Limb (tissue), 2 donors: ENCODE results near the gene SLC35E4.
A peak's percentile ranks its signal among the peaks of the same experiment; 100 is the strongest.
"Not testable (repeated sequence)": the region's sequence is repeated elsewhere in the genome, so short reads cannot be mapped to it uniquely, and the experiment has no call there.

Experiments used
- DNase-seq, 2 donors: peaks; one replicate each; pipeline ENCODE4 v3.0.0-alpha.2; 2016; ENCODE audit errors: extremely low spot score in 2 of 2

Gene SLC35E4

DNA sequence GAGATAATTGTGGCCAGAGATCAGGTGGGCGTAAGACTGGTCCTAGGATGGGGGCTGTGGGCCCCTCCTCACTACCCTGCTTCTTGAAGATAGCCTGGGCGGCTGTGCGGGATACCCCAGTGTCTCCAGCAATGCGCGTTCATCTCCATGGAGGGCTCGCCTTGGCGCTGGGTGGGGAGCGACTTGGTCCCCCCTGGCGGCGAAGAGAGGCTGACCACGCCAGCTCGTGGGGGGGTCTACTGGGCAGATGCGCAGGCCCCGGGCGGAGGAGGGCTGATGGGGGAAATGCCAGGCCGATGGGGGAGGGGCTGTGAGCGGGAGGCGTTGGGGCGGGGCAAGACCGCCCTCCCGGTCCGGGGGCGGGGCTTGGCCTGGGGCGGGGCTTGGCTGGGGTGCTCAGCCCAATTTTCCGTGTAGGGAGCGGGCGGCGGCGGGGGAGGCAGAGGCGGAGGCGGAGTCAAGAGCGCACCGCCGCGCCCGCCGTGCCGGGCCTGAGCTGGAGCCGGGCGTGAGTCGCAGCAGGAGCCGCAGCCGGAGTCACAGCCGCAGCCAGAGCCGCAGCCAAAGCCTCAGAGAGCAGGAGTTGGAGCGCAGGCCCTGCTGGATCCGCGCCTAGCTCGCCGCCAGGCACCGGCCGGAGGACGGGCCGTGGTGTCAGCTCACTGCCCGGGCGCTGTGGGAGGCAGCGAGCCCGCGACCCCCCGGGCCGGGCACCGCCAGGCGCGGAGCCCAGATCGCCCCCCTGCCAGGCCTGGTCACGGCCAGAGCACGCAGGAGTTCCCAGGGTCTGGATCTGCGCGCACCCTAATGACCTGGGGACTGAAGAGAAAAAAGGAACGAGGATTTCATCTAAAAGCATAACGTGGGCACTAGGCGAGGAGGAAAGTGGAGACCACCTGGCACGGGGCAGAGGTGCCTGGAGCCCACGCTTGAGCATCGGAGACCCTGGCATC lies at the start of gene SLC35E4:
Gene SLC35E4, plus strand, starts transcription at position 509 of the 953 bp plus-strand sequence. CDS start 670 bp downstream, outside the sequence.
- peak; percentile 87 to 97 for DNase-seq

GRCh38 chr22:30586414-30586813 lies 49.2 kb upstream of the SLC35E4 start:
- DNase-seq = no peak

DNA sequence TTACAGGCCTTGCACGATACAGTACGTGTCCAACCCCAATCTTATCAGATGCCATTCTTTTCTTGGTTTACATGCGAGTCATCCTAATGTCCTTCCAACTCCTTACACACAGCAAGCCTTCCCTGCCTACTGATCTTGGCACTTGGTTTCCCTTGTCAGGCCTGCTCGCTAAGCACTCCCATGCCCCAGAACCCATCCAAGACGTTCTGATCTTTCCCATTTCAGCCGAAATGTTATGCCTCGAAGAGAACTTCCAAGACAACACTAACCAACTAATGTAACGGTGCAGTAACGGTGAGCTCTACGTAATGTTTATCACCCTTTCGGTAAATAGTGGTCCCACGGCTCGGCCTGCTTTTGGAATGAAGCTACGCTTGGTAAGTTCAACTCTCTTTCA lies 44.4 kb upstream of the SLC35E4 start:
- DNase-seq = no peak

GRCh38 chr22:30591588-30592359 lies 43.8 kb upstream of the SLC35E4 start, which contains the start of gene PES1:
PES1 (minus strand) TSS chr22:30591910; CDS start chr22:30591833, 77 bp downstream.
- DNase-seq = peak; percentile 97 to 98

GRCh38 chr22:30592360-30592713 lies 43.2 kb upstream of the SLC35E4 start:
- not testable (repeated sequence) for DNase-seq

- no peak for DNase-seq
Observed at GRCh38 chr22:30596199-30596598, 39.4 kb upstream of the SLC35E4 start.

- DNase-seq = no peak
Observed at GRCh38 chr22:30596886-30597285, 38.7 kb upstream of the SLC35E4 start.

GRCh38 chr22:30598986-30599385 lies 36.6 kb upstream of the SLC35E4 start:
- DNase-seq = no peak

- DNase-seq = no peak
Observed at GRCh38 chr22:30600921-30601320, 34.7 kb upstream of the SLC35E4 start.

DNA sequence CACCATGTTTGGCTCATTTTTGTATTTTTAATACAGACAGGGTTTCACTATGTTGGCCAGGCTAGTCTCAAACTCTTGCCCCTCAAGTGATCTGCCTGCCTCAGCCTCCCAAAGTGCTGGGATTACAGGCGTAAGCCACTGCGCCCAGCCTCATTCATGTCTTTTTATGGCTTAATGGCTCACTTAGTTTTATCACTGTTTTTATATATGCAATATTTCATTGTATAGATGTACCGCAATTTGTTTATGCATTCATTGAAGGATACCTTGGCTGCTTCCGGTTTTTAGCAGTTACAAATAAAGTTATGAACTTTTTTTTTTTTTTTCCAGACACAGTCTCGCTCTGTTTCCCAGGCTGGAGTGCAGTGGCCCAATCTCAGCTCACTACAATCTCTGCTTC lies 34.1 kb upstream of the SLC35E4 start:
- DNase-seq = no peak

- no peak for DNase-seq
Observed at GRCh38 chr22:30602049-30602448, 33.5 kb upstream of the SLC35E4 start.

- DNase-seq = no peak
Observed at GRCh38 chr22:30603801-30604200, 31.8 kb upstream of the SLC35E4 start.

- no peak for DNase-seq
Observed at GRCh38 chr22:30604723-30605122, 30.9 kb upstream of the SLC35E4 start.

GRCh38 chr22:30605449-30606110 lies 30.0 kb upstream of the SLC35E4 start:
- peak in 1 of 2 donors; percentile 51 for DNase-seq

DNA sequence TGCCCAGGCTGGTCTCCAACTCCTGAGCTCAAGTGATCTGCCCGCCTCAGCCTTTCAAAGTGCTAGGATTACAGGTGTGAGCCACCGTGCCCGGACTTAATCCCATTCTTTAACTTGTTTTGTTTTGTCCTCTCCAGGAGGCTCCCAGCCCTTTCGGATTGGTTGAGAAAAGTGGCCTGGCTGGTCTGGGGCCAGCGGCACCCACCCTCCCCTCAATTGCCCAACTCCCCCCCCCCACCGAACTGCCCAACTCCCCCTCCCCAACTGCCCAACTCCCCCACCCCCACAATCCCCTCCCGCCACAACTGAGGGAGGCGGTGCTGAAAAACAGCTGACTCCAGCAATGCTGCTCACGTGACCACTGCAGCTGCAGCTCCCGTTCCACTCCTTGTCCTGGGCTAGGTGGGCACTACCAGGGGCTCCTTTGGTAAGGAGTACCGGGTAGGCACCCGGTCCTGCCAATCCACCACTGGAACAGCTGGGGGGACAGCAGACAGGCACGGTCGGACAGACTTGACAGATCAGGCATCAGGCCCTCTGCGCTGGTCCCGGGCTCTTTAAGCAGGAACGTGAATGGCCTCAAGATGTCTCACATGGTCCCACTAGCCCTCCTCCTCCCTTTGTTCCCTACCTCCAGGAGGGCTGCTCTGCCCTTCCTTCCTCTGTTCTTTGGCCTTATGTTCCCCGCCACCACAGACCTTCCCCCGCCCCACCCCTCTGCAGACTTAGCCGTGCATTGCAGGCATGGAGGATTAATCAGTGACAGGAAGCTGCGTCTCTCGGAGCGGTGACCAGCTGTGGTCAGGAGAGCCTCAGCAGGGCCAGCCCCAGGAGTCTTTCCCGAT lies 28.9 kb upstream of the SLC35E4 start, which contains the start of gene TCN2:
Gene TCN2, plus strand, starts transcription at position 720 of the 845 bp plus-strand sequence. CDS start 158 bp downstream, outside the sequence.
- peak; percentile 83 to 86 for DNase-seq

DNA sequence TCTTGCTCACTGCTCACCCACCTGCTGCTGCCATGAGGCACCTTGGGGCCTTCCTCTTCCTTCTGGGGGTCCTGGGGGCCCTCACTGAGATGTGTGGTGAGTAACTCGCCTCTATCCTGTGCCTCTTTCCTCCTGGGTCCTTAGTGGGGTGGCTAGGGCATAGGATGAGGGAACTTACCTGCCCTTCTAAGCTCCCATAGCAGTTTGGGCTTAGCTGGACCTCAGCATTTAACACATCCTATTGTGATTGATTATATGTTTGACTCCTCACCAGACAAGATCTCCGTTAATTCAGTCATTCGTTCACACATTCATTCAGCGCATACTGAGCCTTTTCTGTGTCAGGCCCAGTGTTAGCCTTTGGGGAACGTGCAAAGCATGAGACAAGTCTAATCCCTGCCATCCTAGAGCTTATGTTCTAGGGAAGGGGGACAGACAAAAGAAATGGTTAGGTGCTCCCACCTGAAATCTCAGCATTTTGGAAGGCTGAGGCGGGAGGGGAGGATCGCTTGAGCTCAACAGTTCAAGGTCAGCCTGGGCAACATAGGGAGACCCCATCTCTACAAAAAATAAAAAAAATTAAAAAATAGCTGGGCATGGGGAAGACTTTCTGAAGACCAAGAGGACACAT lies 28.2 kb upstream of the SLC35E4 start:
- no peak for DNase-seq

DNA sequence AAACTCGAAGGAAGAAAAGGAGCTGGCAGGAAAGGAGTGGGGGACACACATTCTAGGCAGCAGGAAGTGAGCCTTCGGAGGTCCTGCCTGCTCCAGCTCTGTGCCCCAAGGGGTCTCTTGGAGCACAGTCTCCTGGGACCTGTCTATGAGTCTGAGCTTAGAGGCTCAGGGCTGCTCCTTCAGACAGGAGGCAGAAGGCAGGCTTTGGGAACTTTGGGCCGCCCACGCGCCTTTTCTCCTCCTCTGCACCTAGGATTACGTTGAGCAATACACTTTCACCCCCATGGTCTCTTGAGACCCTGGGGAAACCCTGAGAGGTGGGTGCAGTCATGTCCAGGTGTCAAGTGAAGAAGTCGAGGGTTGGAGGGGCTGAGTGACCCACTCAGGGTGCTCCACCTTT lies 27.6 kb upstream of the SLC35E4 start:
- DNase-seq = no peak

- no peak for DNase-seq
Observed at GRCh38 chr22:30609260-30610185, 26.1 kb upstream of the SLC35E4 start.

- DNase-seq = no peak
Observed at GRCh38 chr22:30610299-30610698, 25.3 kb upstream of the SLC35E4 start.
